RPMI8226 (cell line): Measurements from ENCODE around the gene PARD3.
"Not testable (repeated sequence)": the region's sequence is repeated elsewhere in the genome, so short reads cannot be mapped to it uniquely, and the experiment has no call there.

Source experiments
- DNase-seq: peaks from one replicate; pipeline ENCODE4 v3.0.0-alpha.2; 2015

PARD3 gene

DNA sequence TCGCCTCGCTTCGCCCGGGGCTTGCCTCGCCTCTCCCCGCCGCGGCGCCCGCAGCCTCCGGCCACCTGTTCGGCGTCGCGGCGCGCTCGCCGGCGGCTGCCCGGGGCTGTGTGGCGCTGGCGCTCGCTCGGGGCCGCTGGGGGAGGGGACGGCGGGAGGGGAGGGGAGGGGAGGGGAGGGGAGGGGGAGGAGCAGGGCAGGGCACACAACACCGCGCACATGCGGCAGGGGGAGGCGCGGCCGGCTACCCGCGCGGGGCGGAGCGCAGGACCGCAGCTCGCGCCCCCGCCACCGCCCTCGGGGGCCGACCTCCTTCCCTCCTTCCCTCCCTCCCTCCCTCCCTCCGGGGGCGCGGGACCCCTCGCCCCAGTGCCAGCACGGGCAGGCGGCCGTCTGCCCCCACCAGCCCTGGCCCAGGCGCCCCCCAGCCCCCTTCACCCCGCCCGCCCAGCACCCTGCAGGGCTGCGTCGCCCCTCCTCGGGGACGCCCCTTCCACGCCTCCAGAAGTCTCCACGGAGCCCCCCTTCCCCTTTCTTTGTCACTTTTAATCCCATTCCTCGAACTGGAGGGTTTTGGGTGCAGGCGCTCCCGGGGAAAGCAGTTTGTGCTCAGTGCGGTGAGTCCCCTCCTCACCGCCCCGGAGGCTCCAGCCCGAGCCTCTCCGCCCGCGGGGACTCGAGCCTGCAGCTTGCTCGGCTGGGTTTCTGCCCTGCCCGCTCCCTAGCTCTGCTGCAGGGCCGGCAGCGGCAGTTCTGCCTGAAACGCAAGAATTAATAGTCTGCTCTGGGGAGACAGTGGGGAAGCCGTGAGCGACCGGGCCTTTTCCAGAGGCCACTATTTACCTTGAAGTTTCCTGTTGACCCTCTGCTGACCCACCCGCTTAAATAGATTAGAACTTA, at the start of gene PARD3:
Gene PARD3, minus strand, starts transcription at position 112 of the 900 bp plus-strand sequence. CDS start 301 bp downstream, outside the sequence.
- DNase-seq: peak; percentile 81

DNA sequence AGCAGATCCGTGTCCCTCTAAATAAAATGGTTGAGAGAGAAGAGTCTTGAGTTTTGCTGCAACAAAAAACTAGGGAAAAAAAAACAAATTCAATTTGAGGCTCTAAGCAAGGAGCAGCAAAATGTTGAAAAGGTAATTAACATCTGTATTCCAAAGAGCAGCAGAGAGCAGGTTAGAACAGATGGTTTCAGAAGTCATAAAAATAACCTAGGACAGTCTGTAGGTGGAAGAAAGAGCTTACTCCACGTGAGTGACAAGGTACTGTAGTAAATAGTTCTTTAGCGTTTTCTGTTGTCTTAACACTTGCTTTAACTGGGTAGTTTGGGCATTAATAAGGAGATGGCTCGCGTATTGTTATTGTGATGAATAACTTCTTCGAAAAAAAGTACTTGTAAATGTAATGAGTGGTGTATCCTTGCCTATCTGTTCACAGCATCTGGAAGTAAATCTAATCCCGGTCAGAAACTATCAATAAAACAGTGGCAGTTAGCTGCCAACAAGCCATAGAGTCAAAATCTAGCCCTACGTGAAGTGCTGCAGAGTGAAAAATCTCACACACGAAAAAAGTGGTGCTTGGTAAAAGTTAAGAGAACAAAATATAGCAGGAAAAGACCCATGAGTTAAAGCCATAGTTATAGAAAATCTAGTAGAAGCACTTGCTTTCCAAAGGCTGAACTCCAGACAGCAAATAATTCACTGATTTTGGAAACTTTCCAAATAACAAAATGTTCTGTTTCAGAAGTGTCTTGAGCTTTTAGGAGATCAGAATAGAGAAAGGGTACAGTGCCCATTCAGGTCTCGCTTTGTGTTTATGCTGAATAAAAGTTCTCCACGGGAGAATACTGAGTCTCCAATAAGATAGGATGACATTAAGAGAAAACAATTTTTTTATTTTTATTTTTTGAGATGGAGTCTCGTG, 49.3 kb upstream of the PARD3 start:
- peak; percentile 17 for DNase-seq

DNA sequence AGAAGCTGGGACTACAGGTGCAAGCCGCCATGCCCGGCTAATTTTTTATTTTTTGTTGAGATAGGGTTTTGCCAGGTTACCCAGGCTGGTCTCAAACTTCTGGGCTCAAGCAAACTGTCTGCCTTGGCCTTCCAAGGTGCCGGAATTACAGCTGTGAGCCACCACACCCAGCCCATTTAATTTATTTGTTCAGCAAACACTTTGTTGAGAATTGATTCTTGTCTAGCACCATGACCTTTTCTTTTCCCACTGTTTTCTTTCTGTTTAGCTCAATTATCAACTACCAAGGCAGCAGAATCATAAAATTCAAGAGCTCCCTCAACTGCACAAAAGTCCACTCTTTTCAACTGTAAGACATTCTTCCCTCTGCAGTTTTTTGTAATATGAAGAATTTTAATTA, 47.8 kb upstream of the PARD3 start:
- no peak for DNase-seq

DNA sequence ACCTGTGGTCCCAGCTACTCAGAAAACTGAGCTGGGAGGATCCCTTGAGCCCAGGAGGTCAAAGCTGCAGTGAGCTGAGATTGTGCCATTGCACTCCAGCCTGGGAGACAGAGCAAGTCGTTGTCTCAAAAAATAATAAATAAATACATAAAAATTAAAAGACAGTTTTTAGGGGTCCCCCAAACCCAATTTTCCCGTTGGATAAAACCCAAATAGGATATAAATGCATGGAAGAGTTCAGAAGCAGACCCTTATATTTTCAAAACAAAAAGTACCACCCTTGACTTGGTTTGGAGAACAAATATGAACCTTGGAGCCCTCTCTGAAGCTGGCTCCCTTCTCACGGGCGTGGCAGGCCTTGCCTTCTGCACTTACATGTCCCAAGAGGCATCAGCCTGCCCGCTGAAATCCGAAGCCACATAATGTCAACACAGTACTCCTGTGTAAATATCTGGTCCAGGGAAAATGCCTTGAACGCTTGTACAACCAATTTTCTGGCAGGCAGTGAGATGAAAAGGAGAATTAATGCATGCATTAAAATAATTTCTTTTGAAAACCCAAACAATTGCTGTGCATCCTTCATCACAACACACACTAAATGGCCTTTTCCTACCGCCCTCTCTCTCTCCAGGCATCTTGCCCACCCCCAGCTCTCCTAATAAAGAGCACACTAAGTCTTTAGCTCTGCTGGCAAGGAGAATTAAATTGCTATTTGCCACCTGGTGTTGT, 46.4 kb upstream of the PARD3 start:
- no peak for DNase-seq

DNA sequence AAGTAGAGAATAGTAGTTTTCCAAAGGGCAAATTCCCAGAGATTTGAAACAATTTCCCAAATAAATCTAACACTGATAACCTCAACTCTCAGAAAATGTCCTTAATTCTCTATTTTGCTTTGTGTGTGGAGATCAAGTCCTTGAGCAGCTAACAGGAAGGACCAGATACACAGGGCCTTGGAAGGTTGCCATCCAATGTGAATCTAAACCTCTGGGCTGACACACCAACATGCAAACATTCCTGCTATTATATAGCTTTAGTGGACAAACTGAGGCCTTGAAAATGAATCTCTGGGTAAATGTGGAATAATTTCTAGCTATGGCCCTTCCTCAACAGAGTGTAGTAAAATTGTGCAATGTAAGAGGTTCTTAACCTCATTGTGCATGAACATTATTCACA, 44.1 kb upstream of the PARD3 start:
- peak; percentile 20 for DNase-seq

DNA sequence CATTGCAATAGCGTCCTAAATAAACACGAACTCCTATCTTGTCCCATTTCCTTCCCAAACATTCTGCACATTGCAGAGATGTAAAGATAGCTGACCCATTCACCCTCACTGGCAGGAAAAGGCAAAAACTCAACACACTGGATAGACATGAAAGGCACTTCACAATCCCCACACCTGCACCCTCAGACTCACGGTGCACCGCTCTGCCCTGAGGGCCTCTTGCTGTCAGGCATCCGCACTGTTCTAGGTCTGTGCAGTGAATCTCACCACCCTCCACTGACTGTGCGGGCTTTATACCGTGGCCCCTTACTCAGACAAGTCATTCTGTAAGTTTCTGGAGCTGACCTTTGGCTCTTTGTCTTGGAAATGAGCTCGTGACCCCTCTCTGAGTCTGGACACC, 42.9 kb upstream of the PARD3 start:
- DNase-seq: no peak

DNA sequence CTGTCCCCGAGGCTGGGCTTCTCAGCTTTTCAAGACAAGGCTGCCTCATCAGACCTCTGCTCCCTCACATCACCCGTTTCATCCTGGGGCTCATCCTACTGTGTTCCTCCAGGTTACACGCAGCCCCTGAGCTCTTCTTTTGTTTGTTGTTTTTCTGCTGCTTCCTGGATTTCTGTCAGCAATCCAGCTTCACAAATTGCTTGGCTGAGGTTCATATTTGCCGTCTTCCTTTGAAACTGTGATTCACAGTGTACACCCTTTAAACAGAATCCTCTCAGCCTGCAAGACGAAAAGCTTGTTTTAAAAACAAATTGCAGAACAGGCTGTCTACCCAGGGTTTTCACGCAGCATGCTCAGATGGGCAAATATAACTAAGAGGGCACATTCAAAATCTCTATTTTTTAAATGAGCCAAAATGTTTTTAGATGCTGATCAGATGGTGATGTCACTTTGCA, 39.1 kb upstream of the PARD3 start:
- no peak for DNase-seq

DNA sequence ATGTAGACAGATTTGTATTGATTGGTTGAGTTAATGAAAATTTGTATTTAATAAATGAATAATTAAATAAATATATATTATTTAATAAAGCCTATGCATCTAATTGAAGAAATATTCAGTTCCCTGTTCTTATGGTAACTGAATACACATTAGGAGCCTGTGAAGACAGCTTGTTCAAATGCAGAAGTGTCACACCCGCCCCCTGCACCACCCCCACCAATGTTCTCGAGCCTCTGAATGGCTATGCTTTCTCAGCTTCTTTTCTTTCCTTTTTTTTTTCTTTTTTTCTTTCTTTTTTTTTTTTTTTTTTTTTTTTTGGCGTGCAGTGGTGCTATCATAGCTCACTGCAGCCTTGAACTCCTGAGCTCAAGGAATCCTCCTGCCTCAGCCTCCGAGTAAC, 38.3 kb upstream of the PARD3 start:
- no peak for DNase-seq

DNA sequence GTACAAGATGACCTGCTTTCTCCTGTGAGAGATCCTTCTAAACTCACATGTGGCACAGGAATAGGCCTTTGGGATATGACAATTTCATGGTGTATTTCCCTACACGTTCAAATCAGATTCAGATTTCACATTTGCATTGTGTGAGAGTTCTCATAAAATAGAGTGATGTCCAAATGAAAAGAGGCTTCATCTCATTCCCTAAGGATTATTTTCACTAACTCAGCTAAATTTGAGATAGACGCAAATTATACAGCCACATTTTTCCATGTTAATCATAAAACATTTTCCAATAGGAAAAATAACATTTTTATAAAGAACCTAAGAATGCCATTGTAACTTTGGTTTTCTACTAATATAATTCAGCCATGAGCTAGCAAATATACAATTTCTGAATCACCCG, 35.5 kb upstream of the PARD3 start:
- DNase-seq: no peak

DNA sequence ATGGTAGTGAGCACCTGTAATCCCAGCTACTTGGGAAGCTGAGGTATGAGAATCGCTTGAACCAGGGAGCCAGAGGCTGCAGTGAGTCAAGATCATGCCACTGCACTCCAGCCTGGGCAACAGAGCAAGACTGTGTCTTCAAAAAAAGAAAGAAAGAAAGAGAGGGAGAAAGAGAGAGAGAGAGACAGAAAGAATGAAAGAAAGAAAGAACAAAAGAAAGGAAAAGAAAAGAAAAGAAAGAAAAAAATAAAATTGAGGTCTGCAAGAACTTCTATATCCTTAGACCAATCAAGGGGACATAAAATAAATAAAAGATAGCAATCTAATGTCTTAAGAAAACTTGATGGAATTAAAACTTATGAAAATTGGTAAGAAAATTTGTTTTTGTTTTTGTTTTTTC, 34.9 kb upstream of the PARD3 start:
- DNase-seq: no peak

DNA sequence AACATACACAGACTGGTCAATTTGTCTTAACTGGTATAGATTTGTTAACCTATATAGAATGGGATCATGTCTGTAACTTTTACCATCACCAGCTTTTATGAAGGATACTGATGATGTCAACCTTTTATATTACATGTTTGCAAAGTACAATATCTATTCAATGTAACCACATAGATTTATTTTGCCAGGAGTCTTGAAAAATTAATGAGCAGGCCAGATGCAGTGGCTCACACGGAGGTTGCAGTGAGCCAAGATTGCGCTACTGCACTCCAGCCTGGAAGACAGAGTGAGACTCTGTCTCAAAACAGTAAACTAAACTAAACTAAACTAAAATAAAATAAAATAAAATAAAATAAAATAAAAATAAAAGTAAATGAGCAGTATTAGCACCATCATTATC, 30.0 kb upstream of the PARD3 start:
- no peak for DNase-seq

DNA sequence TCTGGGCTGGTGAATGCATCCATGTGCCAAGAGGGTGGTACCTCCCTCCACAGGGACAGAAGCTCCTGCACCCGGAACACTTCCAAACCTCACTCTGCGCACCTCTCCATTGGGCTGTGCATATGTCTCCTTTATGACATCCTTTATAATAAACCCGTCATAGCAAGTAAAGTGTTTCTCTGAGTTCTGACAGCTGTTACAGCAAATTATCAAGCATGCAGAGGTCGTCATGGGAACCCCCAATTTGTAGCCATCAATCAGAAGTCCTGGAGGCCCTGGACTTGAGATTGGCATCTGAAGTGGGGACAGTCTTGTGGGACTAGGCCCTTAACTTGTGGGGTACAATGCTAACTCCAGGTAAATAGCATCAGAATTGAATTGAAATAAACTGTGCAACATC, 29.4 kb upstream of the PARD3 start:
- no peak for DNase-seq

DNA sequence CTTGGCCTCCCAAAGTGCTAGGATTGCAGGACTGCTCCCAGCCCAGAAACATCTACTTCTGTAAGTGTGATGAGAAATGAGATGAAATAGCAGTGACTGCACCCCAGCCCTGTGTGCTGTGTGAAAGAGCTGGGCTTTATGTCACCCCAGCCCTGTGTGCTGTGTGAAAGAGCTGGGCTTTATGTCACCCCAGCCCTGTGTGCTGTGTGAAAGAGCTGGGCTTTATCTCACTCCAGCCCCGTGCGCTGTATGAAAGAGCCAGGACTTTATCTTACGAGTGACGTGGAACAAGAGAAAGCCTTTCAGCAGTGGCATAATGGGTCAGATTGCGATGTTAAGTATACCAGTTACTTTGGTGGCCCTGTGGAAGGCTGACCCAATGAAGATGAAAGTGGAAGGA, 28.4 kb upstream of the PARD3 start:
- DNase-seq: not testable (repeated sequence)

DNA sequence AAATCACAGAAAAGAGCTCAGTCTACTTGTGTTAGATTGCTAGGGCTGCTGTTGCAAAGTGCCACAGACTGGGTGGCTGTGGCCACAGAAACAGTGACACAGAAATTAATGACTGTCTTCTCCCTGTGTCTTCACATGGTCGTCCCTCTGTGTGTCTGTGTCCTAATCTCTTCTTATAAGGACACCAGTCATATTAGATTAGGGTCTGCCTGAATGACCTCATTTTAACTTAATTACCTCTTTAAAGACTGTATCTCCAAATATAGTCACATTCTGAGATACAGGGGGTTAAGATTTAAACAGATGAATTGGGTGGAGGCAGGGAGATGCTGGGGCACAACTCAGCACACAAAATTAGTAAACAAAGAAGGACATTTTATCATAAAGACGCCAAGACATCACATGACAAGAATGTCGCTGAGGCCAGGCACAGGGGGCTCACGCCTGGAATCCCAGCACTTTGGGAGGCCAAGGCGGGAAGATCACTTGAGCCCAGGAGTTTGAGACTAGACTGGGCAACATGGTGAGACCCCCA, 23.3 kb upstream of the PARD3 start:
- DNase-seq: no peak

DNA sequence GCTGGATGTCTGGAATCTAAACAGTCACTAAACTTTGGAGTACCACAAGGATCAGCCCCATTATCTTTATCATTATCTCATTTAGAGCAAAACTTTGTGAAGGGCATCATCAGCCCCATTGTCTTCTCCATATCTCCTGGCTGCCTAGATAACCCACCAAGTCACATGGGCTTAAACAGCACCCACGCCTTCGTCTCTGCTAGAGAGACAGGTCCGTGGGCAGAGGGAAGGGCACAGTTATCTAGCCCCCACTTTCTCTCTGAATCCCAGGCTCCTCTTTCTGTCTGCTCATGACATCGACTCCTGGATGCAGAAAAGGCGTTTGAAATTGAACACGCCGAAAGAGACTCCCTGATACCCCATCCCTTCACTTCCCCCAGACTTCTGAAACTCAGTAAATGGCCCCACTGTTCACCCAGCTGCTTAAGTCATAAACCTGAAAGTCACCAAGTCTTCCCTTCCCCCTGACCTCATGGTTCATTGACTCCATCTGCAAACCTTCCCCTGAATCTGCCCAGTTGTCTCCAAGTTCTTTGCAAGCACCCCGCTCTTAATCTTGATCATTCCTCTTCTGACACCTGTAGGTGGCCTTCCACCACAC, 20.9 kb upstream of the PARD3 start:
- no peak for DNase-seq

DNA sequence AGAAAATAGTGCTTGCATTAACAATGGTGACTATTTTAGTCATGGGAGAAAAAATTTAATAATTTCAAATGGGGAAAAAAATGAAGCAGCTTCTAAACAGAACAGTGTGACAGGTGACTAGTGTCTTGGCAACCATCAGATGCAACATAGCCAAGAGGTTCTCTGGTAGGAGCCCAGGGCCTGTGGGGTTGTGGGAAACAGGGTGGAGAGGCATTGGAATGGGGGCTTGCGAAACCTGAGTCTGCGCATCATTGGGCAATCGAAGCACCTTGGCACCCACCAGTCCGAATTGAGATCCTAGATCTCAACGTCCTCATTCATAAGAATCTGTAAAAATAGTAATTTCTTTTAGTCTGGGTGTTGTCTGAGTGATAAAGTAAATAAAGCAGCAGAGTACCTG, 19.2 kb upstream of the PARD3 start:
- no peak for DNase-seq

DNA sequence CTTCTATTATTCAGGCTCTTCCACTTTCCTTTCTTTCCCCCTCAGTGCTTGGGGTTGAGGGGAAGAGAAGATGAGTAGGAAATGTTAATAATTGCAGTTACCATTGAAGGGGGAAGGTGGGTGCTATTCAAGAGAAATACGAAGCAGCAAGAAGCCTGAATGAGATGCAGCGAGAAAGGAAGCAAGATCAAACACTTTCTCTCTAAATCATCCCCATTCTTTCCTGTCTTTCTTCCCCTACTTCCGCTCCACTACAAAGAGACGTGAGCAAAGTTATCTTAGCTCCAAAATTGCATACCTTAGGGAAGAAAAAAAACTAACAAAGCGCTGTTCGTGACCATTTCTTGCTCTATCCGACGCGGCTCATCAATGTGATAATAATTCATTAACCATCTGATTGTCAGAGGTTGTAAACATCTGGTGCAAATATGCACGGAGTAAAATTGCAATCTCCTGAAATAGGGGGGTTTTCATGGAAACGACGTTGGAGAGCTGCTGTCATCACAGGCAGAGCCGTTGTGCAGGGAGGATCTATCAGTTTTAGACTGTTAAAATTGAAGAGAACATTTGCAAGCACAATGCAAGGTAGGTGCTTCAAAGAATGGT, 15.2 kb upstream of the PARD3 start:
- no peak for DNase-seq

DNA sequence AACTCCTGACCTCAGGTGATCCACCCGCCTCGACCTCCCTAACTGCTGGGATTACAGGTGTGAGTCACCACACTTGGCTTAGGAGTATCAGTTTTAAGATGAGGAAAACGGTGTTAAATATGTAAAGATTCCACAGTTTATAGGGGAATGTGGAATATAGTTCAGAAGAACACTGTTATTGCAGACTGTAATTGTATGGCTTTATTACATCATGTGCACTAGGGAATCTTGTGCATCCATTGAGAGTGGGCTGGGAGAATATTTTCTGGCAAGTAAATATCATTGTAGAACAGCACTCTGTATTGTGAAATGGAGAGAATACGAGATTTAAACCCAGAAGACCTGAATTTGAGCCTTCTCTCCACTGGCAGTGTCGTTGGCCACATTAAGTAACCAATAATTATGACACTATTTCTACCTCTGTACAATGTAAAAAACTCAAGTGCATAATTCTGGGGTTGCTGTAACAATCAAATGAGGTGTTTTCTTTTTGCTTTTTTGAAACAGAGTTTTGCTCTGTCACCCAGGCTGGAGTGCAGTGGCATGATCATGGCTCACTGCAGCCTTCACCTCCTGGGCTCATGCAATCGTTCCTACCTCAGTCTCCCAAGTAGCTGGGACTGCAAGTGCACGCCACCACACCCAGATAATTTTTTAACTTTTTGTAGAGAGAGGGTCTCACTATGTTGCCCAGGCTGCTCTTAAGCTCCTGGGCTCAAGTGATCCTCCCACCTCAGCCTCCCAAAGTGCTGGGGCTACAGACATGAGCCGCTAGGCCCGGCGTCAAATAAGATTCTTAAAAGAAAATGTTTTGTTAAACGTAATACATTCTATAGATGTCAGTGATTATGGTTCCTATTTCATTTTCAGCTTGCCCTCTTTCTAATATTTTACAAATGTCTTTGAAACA, 12.0 kb upstream of the PARD3 start:
- no peak for DNase-seq

DNA sequence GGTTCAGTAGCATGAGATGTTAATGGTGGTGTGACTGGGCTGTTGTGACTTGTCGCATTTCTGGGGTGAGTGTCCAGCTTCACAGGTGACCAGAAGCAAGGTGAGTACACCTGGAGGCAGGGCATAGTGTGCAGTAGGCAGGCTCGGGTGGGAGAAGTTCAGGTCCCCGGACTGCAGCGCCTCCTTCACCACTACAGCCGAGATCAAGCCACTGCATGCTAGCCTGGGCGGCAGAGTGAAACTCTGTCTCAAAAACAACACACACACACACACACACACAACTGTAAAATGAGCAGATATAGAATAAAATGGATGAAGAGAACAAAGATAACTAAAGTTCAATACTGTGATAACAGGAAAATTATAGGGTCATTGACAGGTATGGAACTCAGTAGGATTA, 11.1 kb upstream of the PARD3 start:
- peak; percentile 36 for DNase-seq

DNA sequence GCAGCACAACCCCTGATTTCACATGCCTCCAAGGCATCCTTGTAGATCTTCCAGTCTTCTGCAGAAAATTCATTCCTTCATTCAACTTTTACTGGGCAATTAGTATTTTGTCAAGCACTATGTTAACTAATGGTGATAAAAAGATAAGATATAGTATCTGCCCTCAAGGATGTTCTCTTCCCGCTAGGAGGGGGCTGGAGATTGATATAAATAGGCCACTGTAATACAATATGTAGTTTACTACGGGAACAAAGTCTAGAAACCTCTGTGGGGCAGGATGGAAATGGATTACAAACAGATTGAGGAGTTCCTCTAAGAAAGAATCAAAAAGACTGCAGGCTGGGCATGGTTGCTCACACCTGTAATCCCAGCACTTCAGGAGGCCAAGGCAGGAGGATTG, 10.3 kb upstream of the PARD3 start:
- DNase-seq: no peak

DNA sequence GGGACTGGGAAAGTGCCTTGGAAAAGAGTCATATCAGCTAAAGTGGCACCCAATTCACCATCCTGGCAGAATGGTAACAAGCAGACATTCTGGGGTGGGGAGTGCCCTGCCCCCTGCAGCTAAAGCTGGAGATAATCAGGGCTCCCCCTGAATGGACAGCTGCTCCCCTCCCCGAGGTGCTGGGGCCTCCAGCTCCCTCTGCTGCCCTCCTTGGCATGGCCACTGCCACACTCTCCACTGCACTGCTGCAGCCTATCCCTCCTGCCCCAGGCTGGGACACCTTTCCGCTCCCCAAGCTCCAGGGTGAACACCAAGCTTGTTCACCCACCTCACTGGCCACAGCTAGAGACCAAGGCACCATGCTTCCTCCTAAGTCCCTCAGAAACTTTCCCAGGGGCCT, 9.8 kb upstream of the PARD3 start:
- peak; percentile 17 for DNase-seq
